SH-SY5Y (cell line): Measurements from ENCODE around the gene PNPLA8.

Source experiments
- GATA2 ChIP-seq: IDR thresholded peaks from 2 replicates; pipeline ENCODE4 v1.6.1; 2011; ENCODE audit warnings: mild to moderate bottlenecking, low read depth, low read length
- GATA3 ChIP-seq: IDR thresholded peaks from 2 replicates; pipeline ENCODE4 v1.6.1; 2011; ENCODE audit warnings: low read depth, mild to moderate bottlenecking, low read length, moderate library complexity

DNA sequence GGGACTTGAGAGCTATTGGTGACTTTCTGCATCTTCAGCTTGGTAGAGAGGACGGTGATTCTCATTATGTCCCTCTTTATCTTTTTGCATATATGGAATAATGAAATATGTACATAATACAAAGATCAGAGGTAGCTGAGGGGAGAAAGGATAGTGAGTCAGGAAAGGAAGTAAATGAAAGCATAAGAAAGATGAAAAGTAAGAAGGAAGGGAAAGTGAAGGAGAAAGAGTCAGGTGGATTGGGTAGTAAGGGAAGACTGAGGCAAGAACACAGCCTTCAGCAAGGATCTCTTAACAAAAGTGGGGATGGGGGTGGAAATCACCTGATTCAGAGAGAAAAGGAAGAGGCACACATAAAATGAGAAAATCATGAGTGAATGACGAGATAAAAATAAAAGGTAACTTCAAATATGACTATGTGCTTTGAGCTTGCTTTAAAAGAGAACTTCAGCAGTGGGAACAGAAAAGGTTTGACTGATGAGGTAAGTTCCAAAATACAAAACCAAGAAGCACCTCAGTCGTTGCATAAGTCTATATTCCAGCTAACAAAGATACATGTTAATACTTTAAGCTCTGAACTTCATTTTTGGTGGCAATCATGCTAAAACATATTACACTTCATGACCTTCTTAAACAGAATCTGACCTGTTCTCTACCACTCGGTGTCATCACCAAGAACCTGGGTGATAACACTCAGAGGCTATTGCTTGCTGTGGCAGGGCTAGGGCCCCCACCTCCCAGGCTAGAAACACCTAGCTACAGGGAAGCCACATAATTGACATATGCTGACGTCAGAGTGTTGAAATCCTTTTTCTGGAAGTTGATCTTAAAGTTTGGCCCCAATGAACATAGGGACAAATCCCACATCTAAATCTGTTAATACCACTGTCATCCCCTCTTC is 102.6 kb downstream of the PNPLA8 start:
- TF ChIP-seq GATA2 (no peak), GATA3 (no peak)
